GM19239 (cell line): Measurements from ENCODE around the gene TMA16.

Experiments
- DNase-seq: peaks from one replicate; pipeline ENCODE4 v3.0.0; 2011; ENCODE audit warnings: low spot score; ENCODE audit not compliant: insufficient read length
- FAIRE-seq: peaks from 2 replicates; lab custom pipeline; 2011; peaks lifted over from hg19 to GRCh38; lab: Jason Lieb, UNC

The TMA16 gene

DNA sequence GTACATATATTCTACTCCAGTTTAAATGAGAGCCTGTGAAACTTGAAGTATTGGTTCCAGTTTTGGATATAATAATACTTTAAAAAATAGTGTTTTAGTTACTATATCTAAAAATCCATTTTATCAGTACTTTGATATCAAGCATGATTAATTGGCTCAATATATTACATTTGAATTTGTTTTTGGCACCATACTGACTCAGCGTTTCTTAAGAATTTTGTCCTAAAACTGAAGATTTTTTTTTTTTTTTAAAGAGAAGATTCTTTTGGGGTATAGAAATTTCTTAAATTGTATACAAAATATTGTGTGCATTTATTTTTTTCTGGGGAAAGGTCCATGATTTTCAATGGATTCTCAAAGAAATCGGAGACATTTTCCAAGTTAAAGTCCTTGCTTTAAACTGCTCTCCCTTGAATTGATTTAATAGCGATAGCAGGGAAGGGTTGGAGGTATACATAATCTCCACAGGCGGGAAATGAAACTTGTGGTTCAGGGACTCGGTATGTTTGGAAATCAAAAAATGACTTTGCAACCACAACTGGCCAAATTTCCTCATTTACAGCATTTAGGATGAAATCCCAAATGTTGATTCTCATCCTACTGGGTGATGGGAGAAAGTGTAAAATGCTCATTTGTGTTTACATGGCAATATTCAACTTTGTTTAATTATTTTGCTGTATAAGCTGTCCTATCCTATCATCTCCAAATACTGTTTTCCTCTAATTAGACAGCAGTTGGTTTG is 62.3 kb downstream of the TMA16 start:
- no peak for DNase-seq

GRCh38 chr4:163558539-163559044 is 64.1 kb downstream of the TMA16 start:
- FAIRE-seq (peak; percentile 73), DNase-seq (no peak)

More for the DNA sequence above, 62.3 kb downstream of the TMA16 start:
- FAIRE-seq = no peak

DNA sequence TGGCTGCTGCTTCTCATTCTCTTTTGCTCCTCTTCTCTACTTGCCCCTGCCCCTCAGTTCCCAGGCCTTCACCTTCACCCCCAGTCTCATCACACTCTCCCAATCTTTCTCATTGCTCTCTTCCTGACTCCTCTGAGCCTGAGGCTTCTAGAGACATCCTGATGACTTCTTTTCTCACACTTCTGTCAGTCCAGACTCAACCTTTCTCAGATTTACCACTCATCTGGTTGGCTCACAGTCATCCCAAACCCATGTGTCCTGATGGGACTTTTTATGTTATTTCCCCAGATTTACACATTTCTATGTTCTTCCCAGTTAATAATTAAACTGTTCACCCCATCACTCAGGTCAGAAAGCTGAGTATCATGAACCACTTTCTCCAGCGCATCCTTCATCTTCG is 68.0 kb downstream of the TMA16 start:
- DNase-seq (no peak), FAIRE-seq (no peak)

- FAIRE-seq (no peak), DNase-seq (no peak)
These were observed 69.1 kb downstream of the TMA16 start for GRCh38 chr4:163563592-163563991.

- FAIRE-seq = no peak
- no peak for DNase-seq
These were observed 69.8 kb downstream of the TMA16 start for GRCh38 chr4:163564221-163564720.

- DNase-seq (no peak), FAIRE-seq (no peak)
These were observed 71.0 kb downstream of the TMA16 start for GRCh38 chr4:163565226-163566135.

DNA sequence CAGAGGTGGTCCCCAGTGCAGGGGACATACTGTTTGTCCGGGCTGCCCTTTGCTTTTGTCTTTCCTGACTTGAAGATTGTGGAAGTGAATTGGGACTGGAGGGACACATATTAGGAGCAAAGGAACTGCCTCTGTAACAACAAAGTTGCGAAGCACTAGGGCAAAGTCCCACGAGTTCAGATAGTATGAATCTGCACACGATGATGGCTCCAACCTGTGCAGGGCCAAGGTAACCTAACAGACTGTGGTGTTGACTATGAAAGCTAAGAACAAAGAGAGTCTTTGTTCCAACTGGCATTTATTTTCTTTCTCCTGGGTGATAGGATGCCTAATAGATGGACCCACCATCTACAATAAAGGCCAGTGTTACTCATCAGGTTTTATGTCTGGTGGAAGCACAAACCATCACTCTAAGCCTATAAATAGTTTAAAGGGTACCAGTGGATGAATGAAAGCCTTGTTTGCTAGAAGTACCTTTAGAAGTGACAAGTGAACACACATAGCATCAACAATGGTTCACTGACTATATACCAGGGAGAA is 71.8 kb downstream of the TMA16 start:
- no peak for FAIRE-seq

DNA sequence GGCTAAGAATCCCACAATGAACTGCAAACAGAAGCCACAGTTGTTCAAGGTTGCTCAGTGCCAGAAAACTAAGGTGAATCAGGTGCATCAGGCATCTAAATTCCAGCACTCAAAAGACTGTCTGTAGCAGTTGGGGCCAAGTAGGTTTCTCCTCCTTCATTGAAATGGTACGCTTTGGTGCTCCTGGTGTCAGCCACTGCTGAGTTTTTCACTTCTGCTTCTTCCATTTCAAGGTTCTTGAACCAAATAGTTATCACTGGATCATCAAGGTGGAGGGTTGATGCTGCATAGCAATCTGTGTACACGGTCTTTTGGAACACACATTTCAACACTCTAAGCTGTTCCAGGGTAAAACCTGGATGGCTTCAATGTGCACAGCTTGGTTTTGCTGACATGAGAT is 74.4 kb downstream of the TMA16 start:
- FAIRE-seq = no peak

More for the DNA sequence above, 71.8 kb downstream of the TMA16 start:
- no peak for DNase-seq

More for the DNA sequence above, 74.4 kb downstream of the TMA16 start:
- no peak for DNase-seq
